ENCODE data around the gene ITPRIPL2.

GRCh38 chr16:19086322-19087199 lies 27.2 kb upstream of the ITPRIPL2 start:
- TF ChIP-seq CTCF (IDR thresholded peaks at IDR 0.05) (peak; percentile 98 to 100 (median 100)), POLR2A (IDR thresholded peaks at IDR 0.05) (no peak)
